ENCODE data around the gene CD55.
"Not testable (repeated sequence)": the region's sequence is repeated elsewhere in the genome, so short reads cannot be mapped to it uniquely, and the experiment has no call there.

The CD55 gene

DNA sequence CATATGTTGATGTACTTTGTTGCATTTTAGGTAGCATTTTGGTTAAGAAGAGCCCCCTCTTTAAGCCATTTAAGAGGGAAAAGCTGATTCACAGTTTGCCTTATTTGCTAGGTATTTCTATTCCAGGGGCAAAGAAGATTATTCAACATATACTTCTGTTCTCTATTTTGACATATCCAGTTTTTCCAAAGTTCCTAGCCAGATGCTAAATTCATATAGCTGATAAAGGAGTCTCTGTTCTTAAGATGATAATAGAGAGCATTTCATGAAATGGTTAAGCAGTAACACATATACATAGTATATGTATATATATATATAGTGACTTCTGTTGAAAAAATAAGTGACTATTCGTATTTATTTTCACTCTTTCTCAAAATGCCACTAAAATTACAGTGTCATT lies 15.5 kb upstream of the CD55 start:
- no peak for DNase-seq (ENCODE audit: low read depth)

DNA sequence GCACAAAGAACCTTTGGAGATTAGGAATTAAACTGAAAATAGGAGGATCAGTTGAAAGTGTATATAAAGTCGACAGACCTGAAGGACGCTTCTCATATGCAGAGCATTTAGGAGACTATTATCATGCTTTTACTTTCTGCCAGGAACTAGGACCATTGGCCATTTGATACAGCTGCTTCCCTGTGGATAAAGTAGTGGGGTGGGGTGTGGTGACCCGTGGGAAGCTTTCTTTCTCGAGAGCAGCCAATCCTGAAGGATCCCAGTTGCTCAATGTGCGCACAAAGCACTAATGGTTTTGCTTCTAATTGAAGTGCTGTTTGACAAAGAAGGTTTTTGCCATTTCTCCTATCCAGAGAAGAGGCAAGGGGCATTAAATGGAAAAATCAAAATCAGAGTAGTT lies 14.9 kb upstream of the CD55 start:
- no peak for DNase-seq (ENCODE audit: low read depth)

DNA sequence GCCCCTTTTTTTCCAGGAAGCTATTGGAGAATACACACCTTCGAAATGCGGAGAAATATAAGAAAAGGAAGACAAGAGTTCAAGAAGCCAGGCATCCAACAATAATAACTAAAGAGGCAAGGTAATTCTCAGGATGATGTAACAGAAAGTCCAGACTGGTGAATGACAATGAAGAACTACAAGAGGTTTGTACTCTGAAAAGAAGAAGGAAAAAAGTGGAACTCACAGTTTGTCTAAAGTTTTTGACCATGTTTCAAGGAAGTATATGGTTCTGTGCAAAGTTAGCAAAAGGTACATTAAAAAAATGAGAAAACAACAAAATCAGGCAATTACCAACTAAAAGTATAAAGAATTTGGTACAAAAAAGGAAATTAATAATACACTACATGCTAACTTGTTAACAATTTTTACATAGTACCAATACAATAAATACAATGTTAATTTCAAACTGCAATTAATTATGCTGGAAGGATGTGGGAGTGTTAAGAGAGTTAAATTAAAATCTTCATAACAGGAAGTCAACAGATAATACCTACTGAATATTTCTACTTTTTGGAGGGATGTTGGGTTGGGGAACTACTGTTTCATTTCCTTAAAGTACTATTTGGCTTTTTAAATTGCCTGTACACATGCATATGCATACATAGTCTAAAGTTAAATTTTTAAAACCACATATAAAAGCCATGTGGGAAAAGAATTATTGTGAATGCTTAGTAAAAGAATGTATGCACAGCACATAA lies 12.9 kb upstream of the CD55 start:
- DNase-seq (ENCODE audit: low read depth): no peak

DNA sequence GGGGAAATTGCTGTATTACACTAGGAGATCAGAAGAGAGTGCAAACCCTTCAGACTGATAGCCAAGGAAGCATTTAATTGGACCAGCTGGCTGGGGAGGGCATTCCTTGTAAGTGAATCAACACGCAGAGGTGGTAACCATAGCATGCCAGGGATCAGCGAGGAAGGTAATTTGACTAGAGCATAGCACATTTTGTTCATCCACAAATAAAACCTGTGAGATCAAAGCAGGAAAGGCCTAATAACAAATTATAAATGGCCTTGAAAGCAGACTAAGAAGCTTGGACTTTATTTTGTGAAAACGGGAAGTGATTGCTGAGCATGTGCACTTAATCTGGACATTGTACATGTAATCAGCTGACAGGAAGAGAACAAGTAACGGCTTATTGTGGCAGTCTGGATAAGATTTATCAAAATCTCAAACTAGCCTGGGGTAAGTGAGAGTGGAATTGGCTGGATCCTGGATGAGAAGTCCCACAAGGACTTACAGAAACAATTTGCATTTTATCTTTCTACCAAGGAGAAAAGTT lies 11.7 kb upstream of the CD55 start:
- DNase-seq (ENCODE audit: low read depth): no peak

DNA sequence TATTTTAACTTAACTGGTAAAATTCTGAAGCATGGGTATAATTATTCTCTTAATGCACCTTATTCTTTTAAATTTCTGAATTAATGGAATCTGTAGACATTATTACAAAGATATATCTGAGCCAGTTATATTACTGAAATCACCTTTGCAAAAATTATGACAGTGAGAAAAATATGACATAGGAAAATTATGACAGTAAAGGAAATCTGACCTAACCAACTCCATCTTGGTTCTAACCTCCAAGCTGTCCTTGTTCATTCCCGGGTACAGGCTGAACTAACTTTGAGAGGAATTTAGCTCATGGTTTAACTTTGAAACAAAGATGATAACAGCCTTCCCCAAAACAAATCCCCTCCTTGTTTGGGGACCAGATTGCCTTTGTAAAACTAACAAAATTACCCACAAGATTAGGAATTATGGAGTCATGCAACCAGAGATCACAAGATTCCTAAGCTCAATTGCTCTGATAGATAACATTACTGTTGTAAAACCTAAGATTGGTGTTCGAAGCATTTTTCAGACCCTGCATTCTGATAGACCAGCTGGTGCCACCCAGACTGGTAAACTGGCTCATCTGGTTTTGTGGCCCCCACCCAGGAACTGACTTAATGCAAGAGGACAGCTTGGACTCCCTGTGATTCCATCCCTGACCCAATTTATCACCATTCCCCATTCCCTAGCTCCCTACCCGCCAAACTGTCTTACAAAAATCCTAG lies 9.4 kb upstream of the CD55 start:
- DNase-seq (ENCODE audit: low read depth): no peak

DNA sequence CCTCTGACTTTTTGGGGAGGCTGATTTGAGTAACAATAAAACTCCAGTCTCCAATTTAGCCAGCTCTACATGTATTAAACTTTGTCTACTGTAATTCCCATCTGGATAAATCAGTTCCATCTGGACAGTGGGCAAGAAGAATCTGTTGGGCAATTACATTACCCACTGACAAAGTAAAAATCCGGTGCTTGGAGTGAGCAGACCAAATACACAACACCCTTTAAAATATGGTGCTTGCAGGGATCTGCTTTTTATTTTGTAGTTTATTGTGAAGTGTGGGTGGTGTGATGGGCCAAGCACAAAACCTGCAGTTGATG lies 8.9 kb upstream of the CD55 start:
- no peak for DNase-seq (ENCODE audit: low read depth)

DNA sequence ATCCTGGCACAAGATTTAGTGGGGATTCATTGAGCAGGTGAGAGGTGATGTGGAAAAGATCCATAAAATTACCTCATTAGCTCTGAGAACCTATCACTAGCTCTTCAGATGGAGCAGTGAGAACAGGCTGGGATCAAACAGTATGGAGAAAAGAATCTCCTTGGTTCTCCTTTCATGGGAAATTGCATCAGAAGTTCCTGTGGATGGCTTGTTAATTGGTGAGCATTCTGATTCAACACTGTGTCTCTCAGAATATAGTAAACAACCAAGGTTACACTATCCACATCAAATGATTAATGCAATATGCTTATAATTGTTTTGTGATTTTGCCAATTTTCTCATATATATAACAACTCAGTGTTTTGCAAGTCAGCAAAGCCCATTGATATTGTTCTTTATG lies 8.3 kb upstream of the CD55 start:
- no peak for DNase-seq (ENCODE audit: low read depth)

DNA sequence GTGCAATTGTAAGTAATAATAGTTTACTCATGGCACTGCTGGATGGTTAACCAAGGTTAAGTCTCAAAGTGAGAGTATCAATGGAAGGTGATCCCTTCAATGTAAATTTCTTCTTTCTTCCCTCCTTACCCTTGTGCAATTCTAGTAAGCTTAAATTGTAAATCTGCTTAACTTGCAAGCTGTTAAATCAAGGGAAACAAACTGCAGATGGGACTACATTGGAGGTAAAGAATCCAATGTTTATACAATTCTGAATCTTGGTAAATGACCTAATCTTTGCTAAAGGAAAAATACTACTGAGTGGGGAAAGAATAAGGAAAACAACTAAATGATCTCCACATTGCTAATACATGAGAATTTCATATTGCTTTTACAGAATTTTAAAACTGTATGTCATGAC lies 6.7 kb upstream of the CD55 start:
- DNase-seq (ENCODE audit: low read depth): no peak

DNA sequence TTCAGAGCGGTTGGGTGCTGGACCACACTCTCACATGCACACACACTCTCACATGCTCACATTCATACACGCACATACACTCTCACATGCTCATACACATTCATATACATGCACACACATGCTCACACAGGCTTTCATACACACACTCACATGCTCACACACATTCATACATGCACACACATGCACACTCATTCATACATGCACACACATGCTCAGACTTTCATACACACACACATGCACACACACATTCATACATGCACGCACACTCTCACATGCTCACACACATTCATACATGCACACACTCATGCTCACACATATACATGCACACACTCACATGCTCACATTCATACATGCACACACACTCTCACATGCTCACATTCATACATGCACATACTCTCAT lies 6.0 kb upstream of the CD55 start:
- DNase-seq (ENCODE audit: low read depth): no peak

DNA sequence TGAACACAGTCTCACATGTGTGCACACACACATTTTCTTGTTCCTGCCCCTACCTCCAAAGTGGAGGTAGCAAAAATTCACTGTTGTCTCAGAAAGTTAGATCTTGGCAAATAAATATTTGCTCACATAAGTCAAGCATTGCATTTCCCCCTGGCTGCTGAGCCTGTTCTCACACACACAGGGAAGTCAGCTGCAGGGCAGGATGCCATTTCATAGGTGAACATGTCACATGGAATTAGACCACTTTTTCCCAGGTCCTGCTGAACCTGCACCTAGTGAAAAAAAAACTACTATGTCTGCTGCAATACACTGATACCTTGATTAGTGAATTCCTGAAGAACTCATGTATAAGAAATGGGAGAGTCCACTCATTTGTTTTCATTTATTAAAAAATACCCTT lies 5.3 kb upstream of the CD55 start:
- DNase-seq (ENCODE audit: low read depth): no peak

DNA sequence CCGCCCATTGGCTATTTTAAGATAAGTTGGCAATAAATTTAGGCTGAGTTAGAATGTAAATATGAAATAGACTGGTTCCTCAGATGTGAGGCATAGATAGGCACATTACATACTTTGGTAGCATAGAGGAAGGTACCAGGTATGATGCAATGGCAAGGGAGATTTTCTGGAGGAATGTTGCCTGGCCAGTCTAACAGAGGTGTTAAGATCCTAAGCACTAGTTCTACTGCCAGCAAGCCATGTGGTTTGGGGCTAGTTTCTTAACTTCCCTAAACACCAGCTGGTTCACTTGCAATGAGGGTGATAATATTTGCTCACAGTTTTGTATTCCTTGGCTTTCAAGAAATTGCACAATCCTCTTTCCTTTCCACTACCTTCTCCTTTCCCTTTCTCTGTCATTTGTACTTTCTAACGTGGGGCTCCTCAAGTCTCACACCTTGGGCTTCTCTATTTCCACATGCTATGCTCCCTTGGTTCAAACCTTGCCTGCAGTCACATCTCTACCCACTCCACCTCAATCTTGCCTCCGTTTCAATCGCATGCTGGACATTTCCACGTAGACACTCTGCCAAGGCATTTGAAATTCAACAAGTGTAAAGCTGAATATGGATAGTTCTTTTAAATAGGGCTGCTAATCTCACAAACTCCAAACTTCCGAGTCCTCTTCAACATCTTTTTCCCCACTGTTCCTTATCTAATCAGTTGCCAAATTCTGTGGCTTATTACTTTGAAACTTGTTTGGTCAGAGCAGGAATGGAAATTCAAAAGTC lies 4.7 kb upstream of the CD55 start:
- no peak for DNase-seq (ENCODE audit: low read depth)

DNA sequence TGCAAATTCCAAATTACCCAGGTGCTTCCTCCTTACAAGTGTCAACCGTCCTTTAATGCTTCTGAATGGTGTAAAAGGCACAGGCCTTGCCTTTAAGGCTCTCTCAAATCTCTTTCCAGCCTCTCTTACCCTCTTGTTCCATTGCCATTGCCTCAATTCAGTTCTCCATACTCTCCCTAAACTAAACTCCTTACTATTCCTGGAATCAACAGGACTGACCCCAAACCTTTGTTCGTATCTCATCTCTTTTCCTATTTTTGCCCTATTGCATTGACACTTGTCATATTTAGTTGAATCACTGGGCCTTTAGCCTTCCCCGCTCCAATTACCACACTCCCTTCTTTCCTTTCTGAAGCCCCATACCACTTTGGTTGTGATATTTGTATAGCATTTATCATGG lies 3.9 kb upstream of the CD55 start:
- no peak for DNase-seq (ENCODE audit: low read depth)

DNA sequence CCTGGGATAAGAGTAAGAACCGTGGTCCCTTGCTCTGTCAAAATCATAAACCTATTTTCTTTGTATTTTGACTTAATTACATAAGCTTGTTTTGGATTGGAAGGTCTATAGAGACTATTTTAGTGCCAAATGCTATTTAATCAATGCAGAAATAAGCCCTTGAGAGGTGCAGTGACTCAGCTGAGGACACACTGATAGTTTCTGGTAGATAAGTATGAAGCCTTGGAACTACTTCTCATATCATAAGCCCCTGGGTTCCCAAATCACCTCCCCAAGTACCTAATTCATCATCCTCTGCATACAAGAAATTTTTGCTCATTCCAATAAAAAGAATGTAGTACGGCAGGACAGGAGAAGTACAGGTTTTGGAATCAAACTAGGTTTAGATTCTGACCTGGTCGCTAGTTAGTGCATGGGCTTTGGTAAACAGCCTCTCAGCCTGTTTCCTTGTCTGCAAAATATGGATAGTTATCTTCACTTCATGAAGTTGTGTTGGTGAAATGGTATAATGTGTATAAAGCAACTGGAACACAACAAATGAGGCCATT lies 3.3 kb upstream of the CD55 start:
- DNase-seq (ENCODE audit: low read depth): no peak

DNA sequence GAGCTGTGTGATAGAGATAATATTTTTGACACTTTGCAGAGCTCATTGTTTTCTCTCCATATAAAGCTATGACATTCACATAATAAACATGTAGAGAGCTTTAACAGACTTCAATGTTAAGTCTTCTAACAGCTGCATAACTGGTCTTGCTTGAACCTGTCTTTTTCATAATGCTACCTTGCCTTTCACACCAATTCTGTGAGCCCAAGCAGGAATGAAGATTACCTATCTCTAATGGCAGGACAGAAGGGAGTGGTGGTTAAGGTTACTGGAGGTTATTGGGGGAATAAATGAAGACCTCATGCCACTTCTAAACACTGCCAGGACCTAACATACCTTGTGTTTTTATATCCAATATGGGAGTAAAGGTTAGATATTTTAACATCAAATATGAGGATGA lies 2.3 kb upstream of the CD55 start:
- DNase-seq (ENCODE audit: low read depth): no peak

DNA sequence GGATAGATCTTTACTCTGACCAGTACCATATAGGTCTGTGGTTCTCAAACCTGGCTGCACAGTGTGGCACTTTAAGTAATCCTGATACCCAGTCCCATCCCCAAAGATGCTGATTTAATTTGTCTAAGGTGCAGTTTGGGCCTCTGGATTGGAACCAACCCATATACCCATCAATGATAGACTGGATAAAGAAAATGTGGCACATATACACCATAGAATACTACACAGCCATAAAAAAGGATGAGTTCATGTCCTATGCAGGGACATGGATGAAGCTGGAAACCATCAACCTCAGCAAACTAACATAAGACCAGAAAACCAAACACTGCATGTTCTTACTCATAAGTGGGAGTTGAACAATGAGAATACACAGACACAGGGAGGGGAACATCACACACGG lies 1.4 kb upstream of the CD55 start:
- DNase-seq (ENCODE audit: low read depth): not testable (repeated sequence)

DNA sequence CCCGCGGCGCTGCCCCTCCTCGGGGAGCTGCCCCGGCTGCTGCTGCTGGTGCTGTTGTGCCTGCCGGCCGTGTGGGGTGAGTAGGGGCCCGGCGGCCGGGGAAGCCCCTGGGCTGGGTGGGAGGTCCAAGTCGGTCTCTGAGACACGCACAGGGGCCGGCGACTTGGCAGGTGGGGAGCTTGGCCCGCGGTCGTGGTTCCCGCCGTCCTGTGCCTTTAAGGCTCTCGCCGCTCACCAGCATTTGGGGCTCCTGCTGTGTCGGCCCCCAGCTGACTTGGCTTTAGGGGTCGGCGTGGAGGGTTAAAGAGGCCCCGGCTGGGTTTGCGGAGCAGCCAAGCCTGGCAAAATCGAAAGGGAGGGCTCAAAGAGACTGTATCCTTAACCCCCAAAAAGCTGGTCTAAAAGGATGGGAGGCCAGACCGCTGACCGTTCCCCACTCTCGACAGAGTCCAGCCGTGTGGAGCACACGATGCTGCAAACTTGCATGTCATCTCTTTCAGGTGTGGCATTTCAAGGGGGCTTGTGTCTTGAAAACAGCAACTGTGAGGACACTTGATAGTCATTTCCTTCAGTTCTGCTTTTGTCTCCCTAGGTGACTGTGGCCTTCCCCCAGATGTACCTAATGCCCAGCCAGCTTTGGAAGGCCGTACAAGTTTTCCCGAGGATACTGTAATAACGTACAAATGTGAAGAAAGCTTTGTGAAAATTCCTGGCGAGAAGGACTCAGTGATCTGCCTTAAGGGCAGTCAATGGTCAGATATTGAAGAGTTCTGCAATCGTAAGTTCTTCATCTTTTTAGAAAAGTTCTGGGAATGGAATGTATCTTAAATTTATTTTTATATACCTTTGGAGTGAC lies 540 bp downstream of the CD55 start:
- DNase-seq (ENCODE audit: low read depth): no peak

DNA sequence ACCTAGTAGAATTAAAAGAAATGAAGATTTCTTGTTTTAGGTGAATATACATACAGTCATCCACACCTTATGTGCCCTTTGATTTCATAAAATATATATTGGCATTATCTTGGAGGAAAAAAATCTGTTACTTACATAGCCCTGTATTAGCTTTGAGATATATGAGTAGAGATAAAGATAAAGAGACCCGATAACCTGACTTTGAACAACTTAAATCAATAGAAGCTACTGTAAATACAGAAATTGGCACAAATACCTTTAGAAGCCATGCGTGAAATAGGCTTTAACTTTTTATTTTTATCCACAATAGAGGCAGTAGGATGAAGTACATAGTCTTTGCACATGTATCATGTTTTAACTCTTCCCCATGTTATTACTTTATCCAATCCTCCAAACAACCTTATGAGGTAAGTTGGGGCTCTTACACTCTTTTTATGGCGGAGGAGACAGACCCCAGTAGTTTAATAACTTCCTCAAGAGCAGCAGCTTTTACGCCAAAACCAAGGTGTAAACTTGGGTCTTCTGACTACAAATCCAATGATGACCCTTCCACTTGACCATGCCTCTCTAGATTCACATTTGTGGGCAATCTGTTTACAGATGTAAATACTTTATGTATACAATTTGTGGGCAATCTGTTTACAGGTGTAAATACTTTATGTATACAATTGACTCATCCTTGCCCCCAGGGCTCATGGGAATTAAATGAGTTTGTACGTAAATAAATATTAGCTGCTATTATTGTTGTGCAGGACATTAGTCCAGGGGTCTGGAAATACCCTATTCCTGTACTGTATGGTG lies 2.1 kb downstream of the CD55 start:
- DNase-seq (ENCODE audit: low read depth): no peak

DNA sequence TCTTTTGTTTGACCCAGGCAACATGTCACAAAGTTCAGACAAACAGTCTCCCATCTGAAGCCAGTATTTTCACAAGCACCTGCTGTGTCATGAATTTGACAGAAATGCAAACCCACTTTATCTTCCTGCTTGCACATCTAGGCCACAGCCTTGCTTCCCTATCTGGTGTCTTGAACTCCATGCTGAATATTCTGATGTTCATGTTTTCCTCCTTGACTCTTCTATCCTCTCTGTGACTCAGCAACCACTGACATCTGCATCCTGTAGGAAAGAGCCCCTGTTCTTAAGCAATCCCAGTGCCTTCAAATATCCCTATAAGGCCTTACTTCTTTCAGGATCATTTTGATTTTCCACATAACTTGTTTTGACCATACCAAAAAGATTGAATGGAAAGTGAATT lies 6.5 kb downstream of the CD55 start:
- DNase-seq (ENCODE audit: low read depth): no peak

DNA sequence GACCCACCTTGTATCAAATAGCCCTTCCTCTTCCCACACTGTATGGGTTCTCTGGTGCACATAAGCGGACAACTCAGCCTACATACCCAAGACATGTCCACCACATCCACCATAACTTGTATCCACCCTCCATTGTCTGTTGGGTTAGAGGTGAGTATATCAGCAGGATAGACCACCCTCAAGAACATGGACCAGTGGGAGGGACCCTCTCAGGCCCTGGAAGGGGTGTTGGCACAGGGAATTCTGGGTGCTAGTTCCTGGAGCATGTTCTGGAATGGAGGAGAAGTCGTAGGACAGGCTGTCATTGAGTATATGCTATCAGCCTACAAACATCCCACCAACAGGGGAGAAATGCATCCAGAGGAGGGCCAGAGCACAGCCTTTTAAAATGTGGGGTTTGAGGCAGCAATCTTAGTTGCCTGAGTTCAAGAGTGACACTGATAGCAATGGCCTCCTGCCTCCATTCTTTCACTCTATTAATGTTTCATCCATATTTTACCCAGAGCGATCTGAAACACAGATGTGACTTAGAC lies 7.5 kb downstream of the CD55 start:
- no peak for DNase-seq (ENCODE audit: low read depth)

DNA sequence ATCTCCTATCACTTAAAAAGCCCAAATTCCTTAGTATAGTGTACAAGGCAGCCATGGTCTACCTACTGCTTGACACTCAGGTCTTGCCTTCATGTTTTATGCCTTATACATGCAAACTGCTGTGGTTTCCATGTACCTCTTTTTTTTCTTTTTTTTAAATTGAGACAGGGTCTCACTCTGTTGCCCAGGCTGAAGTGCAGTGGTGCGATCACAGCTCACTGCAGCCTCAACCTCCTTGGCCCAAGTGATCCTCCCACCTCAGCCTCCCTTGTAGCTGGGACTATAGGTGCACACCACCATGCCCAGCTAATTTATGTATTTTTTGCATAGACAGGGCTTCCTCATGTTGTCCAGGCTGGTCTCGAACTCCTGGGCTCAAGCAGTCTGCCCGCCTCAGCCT lies 8.0 kb downstream of the CD55 start:
- DNase-seq (ENCODE audit: low read depth): no peak
